GM19351 (cell line): ENCODE measurements around the gene ARHGAP27.

Experiments
- ATAC-seq: cut with Tn5 transposase; IDR thresholded peaks from one replicate; pipeline ENCODE4 v1.9.1; 2021; ENCODE audit warnings: mild to moderate bottlenecking, moderate library complexity; ENCODE audit not compliant: unreplicated experiment

Gene ARHGAP27

GRCh38 chr17:45431531-45432404, 902 bp downstream of the ARHGAP27 start:
- ATAC-seq, result peak; percentile 59

GRCh38 chr17:45430738-45431530, 1.7 kb downstream of the ARHGAP27 start:
- ATAC-seq, result peak; percentile 29

- ATAC-seq, result no peak
These were observed 2.5 kb downstream of the ARHGAP27 start for GRCh38 chr17:45430006-45430737.

- no peak for ATAC-seq
These were observed 3.2 kb downstream of the ARHGAP27 start for GRCh38 chr17:45429339-45430005.

GRCh38 chr17:45428931-45429338, 3.7 kb downstream of the ARHGAP27 start:
- no peak for ATAC-seq

- peak; percentile 35 for ATAC-seq
These were observed 4.5 kb downstream of the ARHGAP27 start for GRCh38 chr17:45428050-45428617.

- ATAC-seq, result no peak
These were observed 5.4 kb downstream of the ARHGAP27 start for GRCh38 chr17:45427181-45427835.

GRCh38 chr17:45426561-45426960, 6.1 kb downstream of the ARHGAP27 start:
- ATAC-seq, result no peak

GRCh38 chr17:45425984-45426413, 6.7 kb downstream of the ARHGAP27 start:
- no peak for ATAC-seq

GRCh38 chr17:45425125-45425983, 7.3 kb downstream of the ARHGAP27 start:
- ATAC-seq, result no peak

- ATAC-seq, result no peak
These were observed 7.9 kb downstream of the ARHGAP27 start for GRCh38 chr17:45424769-45425124.

- no peak for ATAC-seq
These were observed 8.7 kb downstream of the ARHGAP27 start for GRCh38 chr17:45423975-45424335.

- no peak for ATAC-seq
These were observed 9.2 kb downstream of the ARHGAP27 start for GRCh38 chr17:45423304-45423974.

GRCh38 chr17:45414990-45415881, 17.4 kb downstream of the ARHGAP27 start:
- no peak for ATAC-seq

GRCh38 chr17:45413498-45413923, 19.2 kb downstream of the ARHGAP27 start:
- ATAC-seq, result no peak

GRCh38 chr17:45411348-45412105, 21.1 kb downstream of the ARHGAP27 start:
- no peak for ATAC-seq
